Mucosa of descending colon (tissue), 3 donors: ENCODE measurements around the gene MAGI2. TPM values are rescaled to one million over a fixed set of nuclear protein-coding genes. Genes with fewer than 3 reads are reported as not detected.

Experiments
- ATAC-seq: fragments of 200-7000 bp; cut with Tn5 transposase; one replicate; pipeline ENCODE4 v1.9.1; 2020; ENCODE audit warnings: mild to moderate bottlenecking, moderate library complexity
- DNase-seq, 3 donors: peaks; one replicate each; pipeline ENCODE4 v3.0.0-alpha.2; 2020
- H3K36me3 ChIP-seq: fragments of 200-600 bp; one replicate; pipeline ENCODE4 v1.8.0; 2021; ENCODE audit warnings: low read depth, mild to moderate bottlenecking
- H3K4me1 ChIP-seq: fragments of 200-600 bp; one replicate; pipeline ENCODE4 v1.8.0; 2021; ENCODE audit warnings: low read depth, mild to moderate bottlenecking
- H3K4me3 ChIP-seq: fragments of 200-600 bp; one replicate; pipeline ENCODE4 v1.8.0; 2021; ENCODE audit warnings: mild to moderate bottlenecking
- H3K9me3 ChIP-seq: fragments of 200-600 bp; one replicate; pipeline ENCODE4 v1.8.0; 2021; ENCODE audit warnings: mild to moderate bottlenecking
- intact Hi-C, 2 donors: fragments of 100-400 bp; cut with DNase I in 1 of 2; cut with micrococcal nuclease in 1 of 2; formaldehyde crosslinking; loops; one replicate each; pipeline versions ENCODE4 v1.11.0 to v1.11.1; 2022; cut with DNase I, micrococcal nuclease
- total RNA-seq, 3 donors: library from RNA; stranded (reverse); fragmentation: NEBNext Ultra II Directional in 2 of 3; extraction: Animal tissue kit (Norgen Biotek cat#: 25700) in 2 of 3; gene quantifications; one replicate each; pipeline versions ENCODE4 v1.2.1 to v1.2.4, GENCODE V29; 2021 to 2023
- TF ChIP-seq, protein P1 (sequence below): fragments of 200-600 bp; IDR thresholded peaks from one replicate; pipeline ENCODE4 v1.8.0; 2022; ENCODE audit warnings: antibody characterized with exemption, mild to moderate bottlenecking
- donor health status: DM: no; HTN: no; CAD: no; lungs with moderate emphysema.
- donor health status: DM: no; HTN: no; CAD: no.
- donor health status: DM: no; HTN: yes; CAD: no.

The MAGI2 gene
- total RNA-seq, 3 donors from 2014 or later, result 1.9 to 14.5 (median 2.7) TPM

DNA sequence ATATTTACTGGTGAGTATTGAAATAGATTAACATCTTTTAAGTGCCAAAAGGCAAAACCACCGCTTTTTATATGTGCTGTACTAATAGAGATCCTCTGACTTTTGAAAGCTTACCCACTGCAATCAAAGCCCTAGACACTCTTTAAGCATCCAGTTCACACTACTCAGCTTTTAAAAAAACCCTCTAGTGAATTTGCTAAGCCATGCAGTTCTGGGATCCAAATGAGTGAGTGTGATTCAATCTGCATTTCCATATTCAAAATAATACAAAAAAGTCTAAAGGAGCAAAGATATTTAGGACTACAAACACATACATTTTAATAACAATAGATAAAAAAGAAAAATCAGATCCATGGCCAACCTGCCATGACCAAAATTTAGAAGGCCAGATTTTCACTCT, 288.2 kb downstream of the MAGI2 start:
- DNase-seq (no peak), ATAC-seq (no peak)
- no peaks in the 10 kb centered on the region for H3K36me3 ChIP-seq
- intact Hi-C loops, result no loop called here
- H3K9me3 ChIP-seq, result no peaks in the 10 kb centered on the region
- H3K4me1 ChIP-seq, result no peaks in the 10 kb centered on the region
- TF ChIP-seq, protein P1, sequence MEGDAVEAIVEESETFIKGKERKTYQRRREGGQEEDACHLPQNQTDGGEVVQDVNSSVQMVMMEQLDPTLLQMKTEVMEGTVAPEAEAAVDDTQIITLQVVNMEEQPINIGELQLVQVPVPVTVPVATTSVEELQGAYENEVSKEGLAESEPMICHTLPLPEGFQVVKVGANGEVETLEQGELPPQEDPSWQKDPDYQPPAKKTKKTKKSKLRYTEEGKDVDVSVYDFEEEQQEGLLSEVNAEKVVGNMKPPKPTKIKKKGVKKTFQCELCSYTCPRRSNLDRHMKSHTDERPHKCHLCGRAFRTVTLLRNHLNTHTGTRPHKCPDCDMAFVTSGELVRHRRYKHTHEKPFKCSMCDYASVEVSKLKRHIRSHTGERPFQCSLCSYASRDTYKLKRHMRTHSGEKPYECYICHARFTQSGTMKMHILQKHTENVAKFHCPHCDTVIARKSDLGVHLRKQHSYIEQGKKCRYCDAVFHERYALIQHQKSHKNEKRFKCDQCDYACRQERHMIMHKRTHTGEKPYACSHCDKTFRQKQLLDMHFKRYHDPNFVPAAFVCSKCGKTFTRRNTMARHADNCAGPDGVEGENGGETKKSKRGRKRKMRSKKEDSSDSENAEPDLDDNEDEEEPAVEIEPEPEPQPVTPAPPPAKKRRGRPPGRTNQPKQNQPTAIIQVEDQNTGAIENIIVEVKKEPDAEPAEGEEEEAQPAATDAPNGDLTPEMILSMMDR, result no peak
- no peak overlapping the region for H3K4me3 ChIP-seq

DNA sequence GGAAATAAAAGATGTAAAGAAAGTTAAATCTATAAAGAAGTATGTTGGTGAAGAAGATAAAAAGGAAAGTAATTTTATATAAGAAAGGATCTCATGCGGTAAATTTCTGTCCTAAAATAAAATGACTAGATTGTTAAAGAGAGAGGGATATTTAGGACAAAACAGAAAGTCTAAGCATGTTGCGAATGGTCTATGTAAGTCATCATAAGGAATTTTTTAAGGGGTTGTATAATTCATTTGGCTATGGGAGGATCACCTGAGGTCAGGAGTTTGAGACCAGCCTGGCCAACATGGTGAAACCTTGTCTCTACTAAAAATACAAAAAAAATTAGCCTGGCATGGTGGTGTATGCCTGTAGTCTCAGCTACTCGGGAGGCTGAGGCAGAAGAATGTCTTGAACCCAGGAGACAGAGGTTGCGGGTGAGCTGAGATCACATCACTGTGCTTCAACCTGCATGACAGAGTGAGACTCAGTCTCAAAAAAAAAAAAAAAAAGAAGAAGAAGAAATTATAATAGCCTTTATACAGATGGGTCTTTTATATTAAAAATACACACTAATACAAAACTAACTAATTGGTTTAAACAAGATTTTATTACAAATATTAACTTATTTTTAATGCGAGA, 294.3 kb downstream of the MAGI2 start:
- no peak for ATAC-seq

DNA sequence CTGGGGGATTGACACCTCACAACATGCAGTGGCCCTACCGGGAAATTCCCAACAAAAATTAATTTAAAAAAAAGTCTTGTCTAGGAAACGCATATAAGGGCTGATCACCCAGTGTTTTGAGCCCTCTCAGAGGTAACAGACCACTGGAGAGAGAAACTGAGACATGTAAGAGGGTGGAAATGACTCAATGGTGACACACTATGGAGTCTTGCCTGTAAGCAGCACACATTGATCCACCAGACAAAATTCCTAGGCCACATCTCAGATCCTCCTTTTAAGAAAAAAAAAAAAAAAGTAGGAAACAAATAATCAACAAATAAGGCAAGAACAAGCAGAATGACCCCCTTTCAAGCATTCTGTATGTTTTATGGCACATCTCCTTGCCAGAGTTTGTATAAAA, 296.2 kb downstream of the MAGI2 start:
- Histone ChIP-seq H3K4me1 (no peaks in the 10 kb centered on the region), H3K4me3 (no peak overlapping the region), H3K9me3 (peaks cover 9% of the 10 kb centered on the region), H3K36me3 (no peaks in the 10 kb centered on the region)
- intact Hi-C loops, result no loop called here
- ATAC-seq (no peak), DNase-seq (no peak)
- TF ChIP-seq, protein P1, result no peak

More for the DNA sequence above, 294.3 kb downstream of the MAGI2 start:
- H3K9me3 ChIP-seq, result peaks cover 9% of the 10 kb centered on the region
- intact Hi-C loops, result no loop called here
- TF ChIP-seq, protein P1, result no peak
- H3K4me3 ChIP-seq, result no peak overlapping the region
- no peak for DNase-seq
- H3K4me1 ChIP-seq, result no peaks in the 10 kb centered on the region
- no peaks in the 10 kb centered on the region for H3K36me3 ChIP-seq

DNA sequence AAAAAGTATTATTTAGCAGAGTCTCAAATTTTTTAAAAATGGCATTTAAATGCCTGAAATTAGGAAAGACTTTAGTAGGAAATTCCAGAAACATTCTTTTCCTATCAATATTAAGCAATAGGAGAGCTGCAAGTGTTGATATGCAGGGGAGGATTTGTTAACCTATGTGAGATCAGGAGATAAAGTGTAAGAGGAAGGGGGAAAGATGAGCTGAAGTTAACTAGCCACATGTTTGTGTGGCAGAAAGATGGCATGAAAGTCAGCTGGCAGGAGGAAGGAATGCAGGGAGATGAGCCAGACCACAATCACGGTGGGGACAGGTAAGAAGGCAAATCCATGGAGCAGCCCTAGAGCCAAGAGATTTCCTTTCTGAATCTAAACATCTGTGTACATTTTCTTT, 303.6 kb downstream of the MAGI2 start:
- no peaks in the 10 kb centered on the region for H3K4me1 ChIP-seq
- H3K36me3 ChIP-seq, result no peaks in the 10 kb centered on the region
- DNase-seq, result no peak
- H3K9me3 ChIP-seq, result no peaks in the 10 kb centered on the region
- H3K4me3 ChIP-seq, result no peak overlapping the region
- intact Hi-C loops, result no loop called here
- ATAC-seq, result no peak
- TF ChIP-seq, protein P1, result no peak

DNA sequence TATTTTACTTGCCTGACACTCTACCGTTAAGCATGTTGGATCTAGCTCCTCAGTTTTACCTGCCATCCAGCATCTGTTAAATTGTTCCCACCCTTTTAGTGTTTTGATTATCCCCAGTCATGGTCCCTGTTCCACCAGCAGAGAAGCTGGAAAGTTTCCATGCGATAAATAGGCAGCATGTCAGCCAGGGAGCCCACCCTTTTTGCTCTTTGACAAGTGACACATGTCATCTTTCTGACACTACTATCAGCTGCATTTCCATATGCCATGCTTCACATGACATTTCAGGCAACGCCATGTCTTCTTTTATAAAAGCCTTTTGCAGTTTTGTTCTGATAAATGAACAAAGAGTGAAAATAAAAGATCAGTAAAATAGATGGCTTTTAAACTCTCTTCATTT, 310.8 kb downstream of the MAGI2 start:
- DNase-seq (no peak), ATAC-seq (no peak)
- H3K4me3 ChIP-seq, result no peak overlapping the region
- intact Hi-C loops, result no loop called here
- TF ChIP-seq, protein P1, result no peak
- H3K36me3 ChIP-seq, result no peaks in the 10 kb centered on the region
- H3K4me1 ChIP-seq, result no peaks in the 10 kb centered on the region
- H3K9me3 ChIP-seq, result no peaks in the 10 kb centered on the region

DNA sequence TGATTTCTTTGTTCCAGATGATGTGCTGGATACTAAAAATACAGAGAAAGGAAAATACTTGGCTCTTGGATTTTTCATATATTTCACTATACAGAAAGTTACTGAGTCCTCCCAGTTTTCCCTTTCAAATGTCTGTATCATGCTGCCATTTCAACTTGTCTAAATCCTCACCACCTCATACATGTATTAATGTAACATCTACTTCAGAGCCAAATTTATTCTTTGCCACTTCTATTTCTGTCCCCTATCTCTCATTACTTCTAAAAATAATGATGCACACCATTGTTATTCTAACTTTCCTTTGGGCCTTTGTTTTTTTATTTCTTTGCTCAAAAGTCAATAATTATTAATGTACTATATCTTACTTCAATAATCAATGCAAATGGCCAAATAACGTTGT, 312.2 kb downstream of the MAGI2 start:
- DNase-seq, result no peak
- Histone ChIP-seq H3K36me3 (no peaks in the 10 kb centered on the region), H3K4me3 (no peak overlapping the region), H3K4me1 (no peaks in the 10 kb centered on the region), H3K9me3 (no peaks in the 10 kb centered on the region)
- intact Hi-C loops, result no loop called here
- TF ChIP-seq, protein P1, result no peak
- ATAC-seq, result no peak
